ENCODE measurements around the gene EEFSEC. TPM values are rescaled to one million over a fixed set of nuclear protein-coding genes. Genes with fewer than 3 reads are reported as not detected.

EEFSEC gene
- total RNA-seq, 1 donor from 2014 or later, result 22.0 TPM

DNA sequence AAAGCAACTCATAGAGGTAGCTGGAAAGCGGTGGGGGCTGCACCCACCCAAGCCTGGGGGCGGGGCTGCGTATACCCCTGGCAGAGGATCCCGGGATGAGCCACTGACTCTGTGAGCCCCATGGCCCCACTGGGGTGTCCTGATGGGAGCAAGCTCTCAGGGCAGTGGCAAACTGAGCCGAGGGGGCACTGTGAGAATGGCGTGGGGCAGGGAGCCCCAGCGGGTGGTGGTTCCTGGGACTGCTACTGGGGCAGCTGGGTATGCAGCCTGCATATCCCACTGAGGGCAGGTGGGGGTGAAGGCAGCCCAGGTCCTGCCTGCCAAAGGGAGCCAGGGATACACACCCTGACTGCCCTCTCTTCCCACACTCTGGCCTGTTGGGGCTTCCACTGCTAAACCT is 254.0 kb downstream of the EEFSEC start:
- Mint-ChIP-seq H3K4me3 (ENCODE audit: low read depth) (no peak overlapping the region), H3K36me3 (ENCODE audit: low read depth) (no peaks in the 10 kb centered on the region), H3K27ac (no peak overlapping the region), H3K9me3 (no peaks in the 10 kb centered on the region), H3K27me3 (ENCODE audit: low read depth) (no peaks in the 10 kb centered on the region), H3K4me1 (ENCODE audit: low read depth) (no peaks in the 10 kb centered on the region)
- intact Hi-C loops (cut with micrococcal nuclease), result no loop called here
- no peak for DNase-seq (ENCODE audit: low spot score)

DNA sequence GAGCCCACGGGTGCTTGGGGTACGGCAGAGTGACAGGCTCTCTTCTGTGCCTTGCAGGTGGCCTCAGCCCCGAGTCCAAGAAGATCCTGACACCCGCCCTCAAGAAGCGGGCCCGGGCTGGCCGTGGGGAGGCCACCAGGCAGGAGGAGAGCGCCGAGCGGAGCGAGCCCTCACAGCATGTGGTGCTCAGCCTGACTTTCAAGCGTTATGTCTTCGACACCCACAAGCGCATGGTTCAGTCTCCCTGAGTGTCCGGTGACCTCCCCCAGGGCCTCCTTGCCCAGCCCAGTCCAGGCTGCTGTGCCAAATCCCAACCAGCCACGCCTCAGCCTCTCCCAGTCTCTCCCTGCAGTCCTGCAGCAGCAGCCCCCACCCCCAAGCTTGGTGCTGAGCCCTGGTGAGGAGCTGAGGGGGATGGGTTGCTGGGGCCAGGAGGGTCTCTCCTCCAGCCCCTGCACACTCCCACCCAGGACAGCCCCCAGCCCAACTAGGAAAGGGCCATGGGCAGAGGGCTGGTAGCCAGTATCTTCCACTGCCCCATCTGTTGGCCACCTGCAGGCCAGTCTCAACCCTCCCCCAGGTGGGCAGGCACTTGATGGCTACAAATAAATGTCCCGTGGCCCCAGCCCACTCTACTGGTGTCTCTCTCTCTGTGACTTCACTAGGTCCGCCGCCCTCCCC is 254.9 kb downstream of the EEFSEC start:
- Mint-ChIP-seq H3K4me1 (ENCODE audit: low read depth) (no peaks in the 10 kb centered on the region), H3K27ac (no peak overlapping the region), H3K27me3 (ENCODE audit: low read depth) (no peaks in the 10 kb centered on the region), H3K4me3 (ENCODE audit: low read depth) (no peak overlapping the region), H3K9me3 (no peaks in the 10 kb centered on the region), H3K36me3 (ENCODE audit: low read depth) (no peaks in the 10 kb centered on the region)
- intact Hi-C loops (cut with micrococcal nuclease), result no loop called here
- DNase-seq (ENCODE audit: low spot score), result no peak

GRCh38 chr3:128408693-128409623 is 255.7 kb downstream of the EEFSEC start:
- no peaks in the 10 kb centered on the region for H3K4me1 Mint-ChIP-seq (ENCODE audit: low read depth)
- H3K36me3 Mint-ChIP-seq (ENCODE audit: low read depth), result no peaks in the 10 kb centered on the region
- H3K9me3 Mint-ChIP-seq, result no peaks in the 10 kb centered on the region
- no peaks in the 10 kb centered on the region for H3K27me3 Mint-ChIP-seq (ENCODE audit: low read depth)
- intact Hi-C loops (cut with micrococcal nuclease), result no loop called here
- H3K4me3 Mint-ChIP-seq (ENCODE audit: low read depth), result no peak overlapping the region
- no peak overlapping the region for H3K27ac Mint-ChIP-seq
- no peak for DNase-seq (ENCODE audit: low spot score)

- intact Hi-C loops (cut with micrococcal nuclease), result no loop called here
- Mint-ChIP-seq H3K27me3 (ENCODE audit: low read depth) (no peaks in the 10 kb centered on the region), H3K27ac (no peak overlapping the region), H3K36me3 (ENCODE audit: low read depth) (no peaks in the 10 kb centered on the region), H3K4me1 (ENCODE audit: low read depth) (no peaks in the 10 kb centered on the region), H3K4me3 (ENCODE audit: low read depth) (no peak overlapping the region), H3K9me3 (no peaks in the 10 kb centered on the region)
- DNase-seq (ENCODE audit: low spot score), result no peak
Measured at GRCh38 chr3:128409624-128410581, 256.6 kb downstream of the EEFSEC start.

GRCh38 chr3:128410669-128411573 is 257.6 kb downstream of the EEFSEC start:
- H3K9me3 Mint-ChIP-seq, result no peaks in the 10 kb centered on the region
- no peaks in the 10 kb centered on the region for H3K27me3 Mint-ChIP-seq (ENCODE audit: low read depth)
- H3K4me1 Mint-ChIP-seq (ENCODE audit: low read depth), result no peaks in the 10 kb centered on the region
- no peak overlapping the region for H3K27ac Mint-ChIP-seq
- no peak for DNase-seq (ENCODE audit: low spot score)
- intact Hi-C loops (cut with micrococcal nuclease), result no loop called here
- H3K4me3 Mint-ChIP-seq (ENCODE audit: low read depth), result no peak overlapping the region
- H3K36me3 Mint-ChIP-seq (ENCODE audit: low read depth), result no peaks in the 10 kb centered on the region

- no peak for DNase-seq (ENCODE audit: low spot score)
- Mint-ChIP-seq H3K27me3 (ENCODE audit: low read depth) (no peaks in the 10 kb centered on the region), H3K27ac (no peak overlapping the region), H3K36me3 (ENCODE audit: low read depth) (no peaks in the 10 kb centered on the region), H3K4me1 (ENCODE audit: low read depth) (no peaks in the 10 kb centered on the region), H3K4me3 (ENCODE audit: low read depth) (no peak overlapping the region), H3K9me3 (no peaks in the 10 kb centered on the region)
- intact Hi-C loops (cut with micrococcal nuclease), result no loop called here
Measured at GRCh38 chr3:128411574-128412064, 258.3 kb downstream of the EEFSEC start.

DNA sequence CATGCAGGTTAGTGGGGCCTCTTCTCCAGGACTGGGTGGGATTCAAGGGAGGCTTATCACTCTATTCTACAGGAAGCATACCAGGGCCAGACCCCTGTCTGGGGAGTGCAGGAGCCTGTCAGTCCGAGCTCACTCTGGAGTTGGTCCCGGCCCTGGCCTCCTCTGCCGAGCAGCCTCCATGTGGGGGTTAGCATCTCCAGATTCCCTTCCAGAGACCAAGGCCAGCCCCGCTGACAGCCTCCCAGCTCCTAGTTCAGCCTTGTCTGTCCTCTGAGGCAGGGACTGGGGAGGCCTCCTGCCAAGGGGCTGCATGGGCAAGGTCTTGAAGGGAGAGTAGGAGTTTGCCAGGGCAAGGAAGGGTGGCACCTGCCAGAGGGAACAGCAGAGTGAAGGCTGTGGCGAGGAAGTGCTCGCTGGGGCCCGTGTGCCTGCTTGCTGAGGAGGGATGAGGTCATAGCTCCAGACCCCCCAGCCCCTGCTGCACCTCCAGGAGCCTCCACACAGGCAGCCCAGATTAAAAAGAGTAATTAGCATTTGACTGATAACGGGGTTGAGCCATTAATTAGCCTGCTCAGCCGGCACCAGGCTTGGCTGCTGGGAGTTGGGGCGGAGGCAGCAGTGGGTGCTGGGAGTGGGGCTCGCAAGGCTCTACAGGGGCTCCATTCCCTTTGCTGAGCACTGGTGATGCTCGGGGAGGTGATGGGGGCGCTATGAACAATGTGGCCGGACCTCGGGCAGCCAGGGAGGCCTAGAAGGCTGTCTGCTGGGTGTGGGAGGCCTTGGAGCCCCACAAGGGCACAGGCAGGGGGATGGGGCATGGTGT is 259.1 kb downstream of the EEFSEC start:
- Mint-ChIP-seq H3K27me3 (ENCODE audit: low read depth) (no peaks in the 10 kb centered on the region), H3K9me3 (no peaks in the 10 kb centered on the region), H3K36me3 (ENCODE audit: low read depth) (no peaks in the 10 kb centered on the region), H3K27ac (no peak overlapping the region), H3K4me1 (ENCODE audit: low read depth) (no peaks in the 10 kb centered on the region), H3K4me3 (ENCODE audit: low read depth) (no peak overlapping the region)
- intact Hi-C loops (cut with micrococcal nuclease), result no loop called here
- no peak for DNase-seq (ENCODE audit: low spot score)

- Mint-ChIP-seq H3K4me1 (ENCODE audit: low read depth) (no peaks in the 10 kb centered on the region), H3K36me3 (ENCODE audit: low read depth) (no peaks in the 10 kb centered on the region), H3K27ac (no peak overlapping the region), H3K27me3 (ENCODE audit: low read depth) (no peaks in the 10 kb centered on the region), H3K9me3 (no peaks in the 10 kb centered on the region), H3K4me3 (ENCODE audit: low read depth) (no peak overlapping the region)
- intact Hi-C loops (cut with micrococcal nuclease), result no loop called here
- DNase-seq (ENCODE audit: low spot score), result no peak
Measured at GRCh38 chr3:128413003-128413370, 259.7 kb downstream of the EEFSEC start.

- Mint-ChIP-seq H3K9me3 (no peaks in the 10 kb centered on the region), H3K27me3 (ENCODE audit: low read depth) (no peaks in the 10 kb centered on the region), H3K27ac (no peak overlapping the region), H3K4me1 (ENCODE audit: low read depth) (no peaks in the 10 kb centered on the region), H3K4me3 (ENCODE audit: low read depth) (no peak overlapping the region), H3K36me3 (ENCODE audit: low read depth) (no peaks in the 10 kb centered on the region)
- intact Hi-C loops (cut with micrococcal nuclease), result no loop called here
- no peak for DNase-seq (ENCODE audit: low spot score)
Measured at GRCh38 chr3:128413413-128414205, 260.3 kb downstream of the EEFSEC start.

DNA sequence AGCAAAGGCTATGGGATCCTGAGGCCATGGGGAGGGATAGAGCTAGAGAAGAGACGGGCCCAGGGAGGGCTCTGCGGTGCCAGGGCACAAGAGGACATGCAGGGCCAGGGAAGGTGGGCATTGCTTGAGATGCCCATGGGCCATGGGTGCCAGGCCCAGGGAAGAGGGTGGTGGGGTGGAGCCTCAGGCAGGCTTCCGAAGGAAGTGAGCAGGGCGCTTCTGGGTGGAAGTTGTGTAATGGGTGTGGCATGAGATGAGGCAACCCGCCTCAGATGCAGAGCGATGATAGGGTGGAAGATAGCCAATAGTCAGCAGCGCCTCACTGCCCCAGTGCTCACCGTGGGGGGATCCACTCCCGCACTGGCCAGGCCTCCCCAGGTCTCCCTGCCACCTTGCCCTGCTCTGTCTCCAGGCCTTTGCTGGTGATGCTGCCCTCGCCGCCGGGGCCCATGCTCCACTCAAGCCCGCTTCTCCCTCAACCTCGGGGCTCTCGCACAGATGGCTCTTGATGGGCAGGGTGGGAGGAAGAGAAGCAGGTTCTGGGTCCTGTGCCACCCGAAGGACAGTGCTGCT is 262.0 kb downstream of the EEFSEC start:
- DNase-seq (ENCODE audit: low spot score), result no peak
- Mint-ChIP-seq H3K4me3 (ENCODE audit: low read depth) (no peak overlapping the region), H3K4me1 (ENCODE audit: low read depth) (no peaks in the 10 kb centered on the region), H3K36me3 (ENCODE audit: low read depth) (no peaks in the 10 kb centered on the region), H3K27ac (no peak overlapping the region), H3K9me3 (no peaks in the 10 kb centered on the region), H3K27me3 (ENCODE audit: low read depth) (no peaks in the 10 kb centered on the region)
- intact Hi-C loops (cut with micrococcal nuclease), result no loop called here
